Kidney (tissue), 14 donors: ENCODE measurements around the gene SDSL. TPM values are rescaled to one million over a fixed set of nuclear protein-coding genes. Genes with fewer than 3 reads are reported as not detected.

ENCODE experiments used
- DNase-seq, 5 donors: peaks; one replicate each; pipeline ENCODE4 v3.0.0-alpha.2; 2013 to 2020
- FAIRE-seq: peaks from 2 replicates; lab custom pipeline; 2012; peaks lifted over from hg19 to GRCh38; lab: Jason Lieb, UNC
- H3K27ac ChIP-seq, 2 donors: one replicate each; pipeline ENCODE4 v1.7.0; 2013; ENCODE audit warnings: low read depth in 2 of 2, low read length in 2 of 2, inconsistent platforms in 1 of 2
- H3K27me3 ChIP-seq: one replicate; pipeline ENCODE4 v1.7.1; 2013; ENCODE audit warnings: low read length, inconsistent platforms; ENCODE audit not compliant: control insufficient read depth, insufficient read depth
- H3K36me3 ChIP-seq, 3 donors: one replicate each; pipeline versions ENCODE4 v1.7.0 to v1.7.1; 2013; ENCODE audit warnings: low read length in 3 of 3, control low read depth in 1 of 3, inconsistent platforms in 1 of 3; ENCODE audit not compliant: insufficient read depth in 3 of 3, control insufficient read depth in 2 of 3
- H3K4me1 ChIP-seq, 3 donors: one replicate each; pipeline versions ENCODE4 v1.7.0 to v1.7.1; 2013; ENCODE audit warnings: low read length in 3 of 3, inconsistent platforms in 1 of 3, low read depth in 1 of 3; ENCODE audit not compliant: control insufficient read depth in 2 of 3, insufficient read depth in 2 of 3
- H3K4me3 ChIP-seq, 3 donors: one replicate each; pipeline versions ENCODE4 v1.7.0 to v1.8.1; 2013; ENCODE audit warnings: low read length in 3 of 3, control low read depth in 1 of 3, inconsistent platforms in 1 of 3
- H3K9ac ChIP-seq, 3 donors: one replicate each; pipeline versions ENCODE4 v1.7.0 to v1.7.1; 2013; ENCODE audit warnings: low read length in 3 of 3, control low read depth in 1 of 3, inconsistent platforms in 1 of 3
- H3K9me3 ChIP-seq, 3 donors: one replicate each; pipeline versions ENCODE4 v1.7.0 to v1.7.1; 2013; ENCODE audit warnings: low read length in 3 of 3, control low read depth in 1 of 3, inconsistent platforms in 1 of 3; ENCODE audit not compliant: control insufficient read depth in 2 of 3, insufficient read depth in 1 of 3
- CTCF ChIP-seq: IDR thresholded peaks from 3 replicates; pipeline ENCODE4 v1.5.1; 2012; ENCODE audit warnings: mild to moderate bottlenecking, moderate library complexity, borderline replicate concordance; ENCODE audit not compliant: insufficient read depth; ENCODE audit errors: extremely low read depth
- intact Hi-C: fragments of 100-400 bp; cut with DNase I; formaldehyde crosslinking; loops from one replicate; pipeline ENCODE4 v1.11.1; 2022
- polyA plus RNA-seq: library from polyadenylated mRNA; stranded (reverse); fragments of 350-450 nt; fragmentation: Illumina TruSeq; extraction: RNeasy Lipid Tissue Mini Kit (QIAGEN cat#74804); gene quantifications from one replicate; pipeline ENCODE4 v1.2.3, GENCODE V29; 2014; ENCODE audit warnings: low read depth, low replicate concordance; ENCODE audit not compliant: insufficient read depth
- total RNA-seq: library from RNA; stranded (reverse); fragmentation: NEBNext Ultra II Directional; extraction: Animal tissue kit (Norgen Biotek cat#: 25700); gene quantifications from one replicate; pipeline ENCODE4 v1.2.1, GENCODE V29; 2021
- donor health status: control.
- donor health status: control.
- donor health status: control.
- donor health status: control.
- donor health status: control.
- donor health status: DM: yes; HTN: yes; CAD: no.
- donor health status: Normal renal cell carcinoma (clear cell type).

Gene SDSL
- total and polyA plus RNA-seq, 2 donors from 2014 or later: 22.8 to 116 TPM

- Histone ChIP-seq H3K4me1 (peaks cover 0 to under 1% (median 0%) of the 10 kb centered on the region in 3 donors), H3K4me3 (no peak overlapping the region), H3K9me3 (no peaks in the 10 kb centered on the region), H3K27me3 (no peaks in the 10 kb centered on the region), H3K9ac (no peak overlapping the region), H3K36me3 (no peaks in the 10 kb centered on the region), H3K27ac (no peak overlapping the region)
- DNase-seq (no peak), FAIRE-seq (no peak)
- TF ChIP-seq CTCF: no peak
- intact Hi-C loops: no loop called here
These were observed 12.6 kb upstream of the SDSL start for GRCh38 chr12:113409462-113410124.

GRCh38 chr12:113413488-113413939 is 8.7 kb upstream of the SDSL start:
- H3K27ac ChIP-seq: no peak overlapping the region
- DNase-seq (no peak), FAIRE-seq (no peak)
- H3K4me3 ChIP-seq: no peak overlapping the region
- H3K27me3 ChIP-seq: no peaks in the 10 kb centered on the region
- no peaks in the 10 kb centered on the region for H3K9me3 ChIP-seq
- no peaks in the 10 kb centered on the region for H3K36me3 ChIP-seq
- intact Hi-C loops: no loop called here
- TF ChIP-seq CTCF: no peak
- H3K4me1 ChIP-seq: peaks cover 0 to 6% (median 3%) of the 10 kb centered on the region in 3 donors
- H3K9ac ChIP-seq: no peak overlapping the region

GRCh38 chr12:113414519-113415038 is 7.6 kb upstream of the SDSL start:
- no peaks in the 10 kb centered on the region for H3K9me3 ChIP-seq
- no peak for TF ChIP-seq CTCF
- H3K36me3 ChIP-seq: no peaks in the 10 kb centered on the region
- FAIRE-seq: no peak
- no peak overlapping the region for H3K27ac ChIP-seq
- no peak overlapping the region for H3K9ac ChIP-seq
- no peak overlapping the region for H3K4me3 ChIP-seq
- H3K27me3 ChIP-seq: no peaks in the 10 kb centered on the region
- no peak for DNase-seq
- peaks cover 0 to 7% (median 5%) of the 10 kb centered on the region in 3 donors for H3K4me1 ChIP-seq
- intact Hi-C loops: no loop called here
